ENCODE results near the gene DEPDC4. TPM values are rescaled to one million over a fixed set of nuclear protein-coding genes. Genes with fewer than 3 reads are reported as not detected.

The DEPDC4 gene
- total RNA-seq, 1 experiment from 2014 or later = 3.2 TPM

DNA sequence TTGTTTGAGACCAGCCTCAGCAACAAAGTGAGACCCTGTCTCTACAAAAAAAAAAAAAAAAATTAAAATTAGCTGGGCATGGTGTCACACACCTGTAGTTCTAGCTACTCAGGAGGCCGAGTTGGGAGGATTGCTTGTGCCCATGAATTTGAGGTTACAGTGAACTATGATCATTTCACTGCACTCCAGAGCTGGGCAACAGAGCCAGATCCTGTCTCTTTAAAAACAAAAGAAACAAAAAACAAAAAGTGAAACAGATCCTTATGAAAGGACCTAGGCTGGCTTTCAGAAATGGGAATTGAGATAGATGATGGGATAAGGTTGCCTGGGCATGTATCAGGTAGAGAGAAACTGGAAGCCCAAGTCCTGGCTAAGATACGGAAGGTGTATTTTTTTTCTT is 52.4 kb downstream of the DEPDC4 start:
- no peak overlapping the region for H3K4ac ChIP-seq (ENCODE audit: low read depth, low read length)
- no peaks in the 10 kb centered on the region for H3K4me1 Mint-ChIP-seq
- H3T11ph ChIP-seq (ENCODE audit: low read length) = no peak overlapping the region
- no peak overlapping the region for H3K18ac ChIP-seq (ENCODE audit: insufficient read length, low read depth, low read length)
- H3K79me2 ChIP-seq (ENCODE audit: insufficient read depth, low read length) = no peaks in the 10 kb centered on the region
- H3K23ac ChIP-seq (ENCODE audit: insufficient read length, low read depth, low read length) = no peak overlapping the region
- H3K36me3 Mint-ChIP-seq (ENCODE audit: insufficient read depth in 1 of 3, low read depth in 3 of 3) = peaks cover 0 to 41% (median 36%) of the 10 kb centered on the region in 3 experiments; a peak in 5 of 7 replicates
- H3K23me2 ChIP-seq (ENCODE audit: insufficient read length, low read depth, low read length, poor library complexity, severe bottlenecking) = no peaks in the 10 kb centered on the region
- no peaks in the 10 kb centered on the region for H3K27me3 Mint-ChIP-seq (ENCODE audit: low read depth)
- H2AFZ ChIP-seq (ENCODE audit: low read length) = no peak overlapping the region
- no peaks in the 10 kb centered on the region for H3K4me1 ChIP-seq (ENCODE audit: insufficient read depth, low read length)
- H4K5ac ChIP-seq (ENCODE audit: insufficient read length, low read depth, low read length) = no peak overlapping the region
- no peak overlapping the region; a peak in 1 of 7 replicates for H3K27ac Mint-ChIP-seq
- H2BK12ac ChIP-seq (ENCODE audit: insufficient read length, low read depth, low read length) = no peak overlapping the region
- no peaks in the 10 kb centered on the region for H3K79me1 ChIP-seq (ENCODE audit: insufficient read depth, low read depth, low read length, poor library complexity, severe bottlenecking)
- no peak overlapping the region for H3K9ac ChIP-seq (ENCODE audit: extremely low read depth, insufficient read length, low read length)
- H4K91ac ChIP-seq (ENCODE audit: insufficient read length, low read depth, low read length) = no peak overlapping the region
- no peak overlapping the region for H3K4me2 ChIP-seq (ENCODE audit: insufficient read depth, insufficient read length, low read length)
- no peak overlapping the region for H3K56ac ChIP-seq (ENCODE audit: insufficient read length, low read depth, low read length)
- no CpG with 5 or more reads among the region's 2 CpGs for WGBS (ENCODE audit: extremely low coverage, insufficient read length, low lambda C conversion rate)
- no peak overlapping the region for H2BK5ac ChIP-seq (ENCODE audit: insufficient read length, low read length)
- H3K14ac ChIP-seq (ENCODE audit: insufficient read depth, low read length) = no peak overlapping the region
- H3K27ac ChIP-seq (ENCODE audit: insufficient read length, low read depth, low read length) = no peak overlapping the region
- TF ChIP-seq CTCF (conservative IDR thresholded peaks at IDR 0.05) = no peak
- no peak overlapping the region for H2BK20ac ChIP-seq (ENCODE audit: low read depth, low read length, poor library complexity, severe bottlenecking)
- H2BK15ac ChIP-seq (ENCODE audit: low read depth, low read length) = no peak overlapping the region
- no peaks in the 10 kb centered on the region for H3K9me3 ChIP-seq (ENCODE audit: control insufficient read depth, low read depth, low read length)
- H3K27me3 ChIP-seq (ENCODE audit: insufficient read depth, low read length) = no peaks in the 10 kb centered on the region
- no peak overlapping the region for H4K8ac ChIP-seq (replicated peaks; ENCODE audit: insufficient read length, low read depth, low read length)
- no peak overlapping the region for H3K4me3 Mint-ChIP-seq
- no peaks in the 10 kb centered on the region for H4K20me1 ChIP-seq (ENCODE audit: control insufficient read depth, insufficient read depth, insufficient read length)
- no peak overlapping the region for H2BK120ac ChIP-seq (ENCODE audit: low read depth, low read length, poor library complexity, severe bottlenecking)
- H2AK5ac ChIP-seq (ENCODE audit: insufficient read length, low read length) = no peak overlapping the region
- DNase-seq = no peak
- no peaks in the 10 kb centered on the region for H3K9me3 Mint-ChIP-seq

Data from H9 (cell line).